Right lobe of liver (tissue), 6 donors: Measurements from ENCODE around the gene TROAP. TPM values are rescaled to one million over a fixed set of nuclear protein-coding genes. Genes with fewer than 3 reads are reported as not detected.

Experiments
- ATAC-seq, 4 donors: fragments of 200-7000 bp; cut with Tn5 transposase; one replicate each; pipeline ENCODE4 v1.9.1; 2020; ENCODE audit warnings: mild to moderate bottlenecking in 4 of 4, moderate library complexity in 4 of 4
- DNase-seq, 3 donors: peaks; one replicate each; pipeline ENCODE4 v3.0.0-alpha.2; 2020
- H3K27ac ChIP-seq, 3 donors: fragments of 200-600 bp; one replicate each; pipeline ENCODE4 v1.8.0; 2022
- H3K27me3 ChIP-seq, 2 donors: fragments of 200-600 bp; one replicate each; pipeline ENCODE4 v1.8.0; 2022
- H3K36me3 ChIP-seq, 4 donors: fragments of 200-600 bp; sonication (generic) in 1 of 4; one replicate each; pipeline versions ENCODE4 v1.5.1 to v1.8.0; 2017 to 2022; ENCODE audit warnings: control low read depth in 1 of 4
- H3K4me1 ChIP-seq, 4 donors: fragments of 200-600 bp; sonication (generic) in 1 of 4; one replicate each; pipeline versions ENCODE4 v1.5.1 to v1.8.0; 2017 to 2022; ENCODE audit warnings: control low read depth in 1 of 4
- H3K4me3 ChIP-seq, 3 donors: fragments of 200-600 bp; one replicate each; pipeline ENCODE4 v1.8.0; 2022
- H3K9me3 ChIP-seq, 4 donors: fragments of 200-600 bp; sonication (generic) in 1 of 4; one replicate each; pipeline versions ENCODE4 v1.5.1 to v1.8.0; 2017 to 2022; ENCODE audit warnings: control low read depth in 1 of 4
- CTCF ChIP-seq, 4 donors: fragments of 200-600 bp in 3 of 4; fragments of 450-650 bp in 1 of 4; IDR thresholded peaks; one replicate each; pipeline versions ENCODE4 v1.5.1 to v1.8.0; 2016 to 2022; ENCODE audit warnings: antibody characterized with exemption in 4 of 4, mild to moderate bottlenecking in 2 of 4
- POLR2A ChIP-seq: fragments of 450-650 bp; IDR thresholded peaks from one replicate; pipeline ENCODE4 v1.6.1; 2017; ENCODE audit warnings: antibody characterized with exemption, mild to moderate bottlenecking
- whole genome bisulfite sequencing: methylation state at CpG from one replicate; pipeline ENCODE4 v1.1.6; 2018; ENCODE audit warnings: low coverage, low lambda C conversion rate; ENCODE audit not compliant: insufficient coverage; ENCODE audit errors: missing lambda C conversion rate; 5-methylcytosine and 5-hydroxymethylcytosine counted together
- intact Hi-C, 2 donors: fragments of 100-400 bp; cut with DNase I; formaldehyde crosslinking; loops; one replicate each; pipeline versions ENCODE4 v1.11.2 to v1.14.1; 2022
- total RNA-seq, 6 experiments: library from RNA; depleted of rRNA in 2 of 6; stranded (reverse); fragments of >200 nt in 2 of 6; fragmentation: NEBNext Ultra II Directional in 3 of 6; extraction: Animal tissue kit (Norgen Biotek cat#: 25700) in 3 of 6; gene quantifications; one replicate each; pipeline versions ENCODE4 v1.1.0 to v1.2.4, GENCODE V29; 2016 to 2023
- donor health status: DM: no; HTN: yes; CAD: no.
- donor health status: DM: no; HTN: no; CAD: no.
- donor health status: DM: no; HTN: no; CAD: no.
- donor health status: DM: no; HTN: yes; CAD: no.
- donor health status: DM: no; HTN: yes; CAD: no.

The TROAP gene
- total RNA-seq, 6 experiments from 2014 or later, result 0.24 to 2.6 (median 0.93) TPM

- Histone ChIP-seq H3K36me3 (no peaks in the 10 kb centered on the region), H3K4me1 (peaks cover 0 to 7% (median 0%) of the 10 kb centered on the region in 4 donors), H3K27me3 (peaks cover 0 to 21% of the 10 kb centered on the region in 2 donors), H3K4me3 (no peak overlapping the region), H3K27ac (no peak overlapping the region), H3K9me3 (no peaks in the 10 kb centered on the region)
- peak in 1 of 3 donors; percentile 24 for DNase-seq
- WGBS, result 68% methylated on average over 14 of the region's 16 CpGs
- TF ChIP-seq POLR2A, result no peak
- no peak for TF ChIP-seq CTCF (IDR thresholded peaks at IDR 0.05)
- no peak for ATAC-seq
- intact Hi-C loops, result loop anchor here in 1 of 2 donors (10.0 kb wide), 1 partner anchor 179 kb away; no protein-coding TSS in a partner anchor
Measured at GRCh38 chr12:49335118-49335954, 12.3 kb downstream of the TROAP start.

GRCh38 chr12:49335955-49336644 is 13.0 kb downstream of the TROAP start:
- H3K9me3 ChIP-seq, result no peaks in the 10 kb centered on the region
- H3K27ac ChIP-seq, result no peak overlapping the region
- H3K27me3 ChIP-seq, result peaks cover 0 to 21% of the 10 kb centered on the region in 2 donors
- DNase-seq, result no peak
- intact Hi-C loops, result loop anchor here in 1 of 2 donors (10.0 kb wide), 1 partner anchor 179 kb away; no protein-coding TSS in a partner anchor
- H3K36me3 ChIP-seq, result no peaks in the 10 kb centered on the region
- no CpG with 5 or more reads among the region's 72 CpGs for WGBS
- no peak for ATAC-seq
- peaks cover 0 to 7% (median 0%) of the 10 kb centered on the region in 4 donors for H3K4me1 ChIP-seq
- TF ChIP-seq POLR2A (no peak), CTCF (IDR thresholded peaks at IDR 0.05) (no peak)
- no peak overlapping the region for H3K4me3 ChIP-seq

- Histone ChIP-seq H3K27me3 (peaks cover 0 to 21% of the 10 kb centered on the region in 2 donors), H3K36me3 (no peaks in the 10 kb centered on the region), H3K27ac (no peak within 1 kb of the TSS), H3K9me3 (no peaks in the 10 kb centered on the region), H3K4me1 (peaks cover 0 to 7% (median 0%) of the 10 kb centered on the region in 4 donors), H3K4me3 (peak within 1 kb of the TSS in 2 of 3 donors; percentile 26 to 38)
- TF ChIP-seq POLR2A, result no peak
- peak; percentile 60 to 99 (median 98) for TF ChIP-seq CTCF (IDR thresholded peaks at IDR 0.05)
- peak; percentile 92 to 98 (median 95) for ATAC-seq
- peak; percentile 75 to 81 (median 81) for DNase-seq
- WGBS, result 1% methylated on average over 25 of the region's 65 CpGs
- intact Hi-C loops, result loop anchor here in 1 of 2 donors (10.0 kb wide), 1 partner anchor 178 kb away; no protein-coding TSS in a partner anchor
Measured at GRCh38 chr12:49336645-49337584, 13.9 kb downstream of the TROAP start, which contains the start of gene C1QL4. TSS of gene C1QL4 (minus strand) at chr12:49337188. CDS start at chr12:49336477, 711 bp downstream.
